Immature natural killer cell (primary cell): Measurements from ENCODE around the gene FAXDC2. TPM values are rescaled to one million over a fixed set of nuclear protein-coding genes. Genes with fewer than 3 reads are reported as not detected.

Experiments used
- DNase-seq, 3 donors: peaks; one replicate each; pipeline ENCODE4 v3.0.0; 2022; ENCODE audit warnings: mixed read lengths in 1 of 3
- H3K27ac Mint-ChIP-seq, 6 donors: one replicate each; pipeline ENCODE4 v1.8.0; 2020; ENCODE audit warnings: mixed read lengths in 6 of 6, mild to moderate bottlenecking in 5 of 6, inconsistent platforms in 4 of 6, moderate library complexity in 3 of 6
- H3K27me3 Mint-ChIP-seq, 3 donors: one replicate each; pipeline ENCODE4 v1.8.0; 2020 to 2021; ENCODE audit warnings: low read depth in 3 of 3, mild to moderate bottlenecking in 3 of 3, mixed read lengths in 3 of 3, moderate library complexity in 3 of 3, inconsistent platforms in 1 of 3
- H3K36me3 Mint-ChIP-seq, 3 donors: one replicate each; pipeline ENCODE4 v1.8.0; 2020; ENCODE audit warnings: mixed read lengths in 3 of 3, inconsistent platforms in 2 of 3, mild to moderate bottlenecking in 2 of 3
- H3K4me1 Mint-ChIP-seq, 2 donors: one replicate each; pipeline ENCODE4 v1.8.0; 2020; ENCODE audit warnings: inconsistent platforms in 2 of 2, mild to moderate bottlenecking in 2 of 2, mixed read lengths in 2 of 2, moderate library complexity in 1 of 2
- H3K4me3 Mint-ChIP-seq, 5 donors: one replicate each; pipeline ENCODE4 v1.8.0; 2020; ENCODE audit warnings: mild to moderate bottlenecking in 5 of 5, mixed read lengths in 5 of 5, inconsistent platforms in 3 of 5, moderate library complexity in 3 of 5
- H3K9me3 Mint-ChIP-seq, 6 donors: one replicate each; pipeline ENCODE4 v1.8.0; 2020; ENCODE audit warnings: mild to moderate bottlenecking in 6 of 6, mixed read lengths in 6 of 6, inconsistent platforms in 4 of 6, moderate library complexity in 3 of 6
- polyA plus RNA-seq, 3 donors: library from polyadenylated mRNA; unstranded; fragments of 300-500 nt; fragmentation: Illumina TruSeq; gene quantifications; one replicate each; pipeline ENCODE4 v1.2.3, GENCODE V29; 2021

Gene FAXDC2
- polyA plus RNA-seq, 3 donors from 2014 or later, result 0.72 to 3.7 TPM; not detected in 1

DNA sequence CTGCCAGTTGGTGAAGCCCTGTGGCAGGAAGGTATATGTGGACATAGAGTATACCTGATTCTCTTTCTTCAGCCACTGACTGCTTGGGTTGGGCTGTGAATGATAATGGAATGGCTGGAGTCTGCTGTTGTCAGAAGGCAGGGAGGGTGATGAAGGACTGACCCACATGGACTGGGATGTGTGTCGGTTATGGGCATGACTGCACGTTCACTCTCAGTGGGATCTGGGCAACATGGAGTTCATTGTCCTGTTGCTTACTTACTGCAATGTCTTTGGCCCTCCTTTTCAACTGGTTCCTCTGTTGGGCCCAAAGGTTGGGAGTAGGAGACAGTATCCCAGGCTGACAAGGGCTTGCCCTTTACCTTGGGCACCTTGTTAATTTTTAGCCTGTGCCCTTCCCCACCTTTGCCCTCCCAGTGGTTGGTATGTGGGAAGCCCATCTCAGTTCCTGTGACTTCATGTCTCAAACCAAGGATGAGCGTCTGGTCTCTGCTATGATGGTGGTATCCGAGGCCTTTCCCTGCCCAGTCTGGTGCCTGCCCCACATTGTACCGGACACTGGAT lies 34.6 kb downstream of the FAXDC2 start:
- Mint-ChIP-seq H3K27me3 (no peaks in the 10 kb centered on the region), H3K36me3 (peaks cover 23 to 42% (median 24%) of the 10 kb centered on the region in 3 donors), H3K4me3 (no peak overlapping the region), H3K4me1 (peaks cover 53 to 72% of the 10 kb centered on the region in 2 donors), H3K9me3 (no peaks in the 10 kb centered on the region), H3K27ac (peak overlapping the region in 5 of 6 donors; percentile 32 to 85 (median 77))
- DNase-seq, result no peak

GRCh38 chr5:154815025-154815424 lies 35.4 kb downstream of the FAXDC2 start:
- Mint-ChIP-seq H3K27me3 (no peaks in the 10 kb centered on the region), H3K4me1 (peaks cover 46 to 65% of the 10 kb centered on the region in 2 donors), H3K4me3 (peak overlapping the region in 2 of 5 donors; percentile 12 to 23), H3K27ac (peak overlapping the region in 4 of 6 donors; percentile 53 to 84 (median 76)), H3K9me3 (no peaks in the 10 kb centered on the region), H3K36me3 (peaks cover 23 to 41% (median 24%) of the 10 kb centered on the region in 3 donors)
- no peak for DNase-seq

DNA sequence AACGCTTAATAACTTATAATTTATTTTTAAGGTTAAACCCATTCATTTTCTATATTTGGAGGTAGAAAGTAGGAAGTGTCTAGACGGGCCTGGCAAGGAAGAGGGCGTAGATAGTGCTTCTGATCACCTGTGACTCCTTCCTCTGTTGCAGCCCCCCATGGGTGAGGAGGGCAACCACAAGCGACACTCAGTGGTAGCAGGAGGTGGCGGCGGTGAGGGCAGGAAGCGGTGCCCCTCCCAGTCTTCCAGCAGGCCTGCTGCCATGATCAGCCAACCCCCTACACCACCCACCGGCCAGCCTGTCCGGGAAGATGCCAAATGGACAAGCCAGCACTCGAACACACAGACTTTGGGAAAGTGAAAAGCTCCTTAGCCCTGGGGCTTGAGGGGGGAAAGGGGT lies 36.7 kb downstream of the FAXDC2 start:
- Mint-ChIP-seq H3K27me3 (no peaks in the 10 kb centered on the region), H3K4me1 (peaks cover 33 to 52% of the 10 kb centered on the region in 2 donors), H3K9me3 (no peaks in the 10 kb centered on the region), H3K4me3 (peak overlapping the region; percentile 42 to 73 (median 52)), H3K36me3 (peaks cover 24 to 43% (median 26%) of the 10 kb centered on the region in 3 donors), H3K27ac (peak overlapping the region; percentile 49 to 85 (median 81))
- peak; percentile 56 to 60 (median 58) for DNase-seq

DNA sequence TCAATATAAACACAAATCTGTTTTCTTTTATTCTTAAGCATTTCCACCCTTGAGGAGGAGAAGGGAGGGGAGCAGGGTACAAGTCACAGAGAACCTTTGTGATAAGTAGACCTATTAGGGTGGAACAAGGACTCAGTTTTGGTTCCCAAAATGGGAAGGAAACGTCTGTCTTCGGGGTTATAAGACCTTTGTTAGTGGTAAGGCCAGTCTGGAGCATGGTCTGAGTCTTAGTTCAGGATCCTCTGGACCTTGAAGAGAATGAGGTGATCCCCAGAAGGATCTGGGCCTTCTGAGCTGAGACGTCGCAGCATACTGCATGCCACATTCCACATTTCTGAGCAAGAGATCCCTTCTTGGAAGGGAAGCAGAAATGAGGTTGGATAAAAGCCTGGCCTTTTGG lies 37.2 kb downstream of the FAXDC2 start:
- H3K4me3 Mint-ChIP-seq, result peak overlapping the region; percentile 13 to 59 (median 40)
- H3K36me3 Mint-ChIP-seq, result peaks cover 26 to 48% (median 28%) of the 10 kb centered on the region in 3 donors
- H3K27me3 Mint-ChIP-seq, result no peaks in the 10 kb centered on the region
- no peaks in the 10 kb centered on the region for H3K9me3 Mint-ChIP-seq
- H3K27ac Mint-ChIP-seq, result peak overlapping the region; percentile 49 to 85 (median 79)
- DNase-seq, result no peak
- H3K4me1 Mint-ChIP-seq, result peaks cover 31 to 46% of the 10 kb centered on the region in 2 donors

- peak; percentile 47 to 54 (median 51) for DNase-seq
- H3K4me1 Mint-ChIP-seq, result peaks cover 31 to 41% of the 10 kb centered on the region in 2 donors
- H3K4me3 Mint-ChIP-seq, result no peak overlapping the region
- H3K9me3 Mint-ChIP-seq, result no peaks in the 10 kb centered on the region
- peak overlapping the region in 3 of 6 donors; percentile 55 to 69 (median 69) for H3K27ac Mint-ChIP-seq
- H3K36me3 Mint-ChIP-seq, result peaks cover 26 to 54% (median 34%) of the 10 kb centered on the region in 3 donors
- H3K27me3 Mint-ChIP-seq, result no peaks in the 10 kb centered on the region
Measured at GRCh38 chr5:154811653-154812465, 38.5 kb downstream of the FAXDC2 start.

DNA sequence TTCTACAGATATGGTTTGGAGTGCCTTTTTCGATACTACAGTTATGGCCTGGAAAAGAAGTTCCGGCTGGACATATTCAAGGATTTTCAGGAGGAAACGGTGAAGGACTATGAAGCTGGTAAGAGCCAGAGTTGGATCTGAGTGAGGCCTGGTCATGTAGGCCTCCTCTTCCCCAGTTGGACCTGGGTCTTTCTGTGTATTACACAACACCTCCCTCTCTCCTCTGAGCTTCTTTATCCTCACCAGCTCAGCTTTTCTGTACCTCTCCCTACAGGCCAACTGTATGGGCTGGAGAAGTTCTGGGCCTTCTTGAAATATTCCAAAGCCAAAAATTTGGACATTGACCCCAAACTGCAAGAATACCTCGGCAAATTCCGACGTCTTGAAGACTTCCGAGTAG lies 39.2 kb downstream of the FAXDC2 start:
- H3K9me3 Mint-ChIP-seq, result no peaks in the 10 kb centered on the region
- H3K4me1 Mint-ChIP-seq, result peaks cover 31 to 41% of the 10 kb centered on the region in 2 donors
- no peak overlapping the region for H3K4me3 Mint-ChIP-seq
- H3K27ac Mint-ChIP-seq, result peak overlapping the region in 1 of 6 donors; percentile 40
- peaks cover 23 to 53% (median 30%) of the 10 kb centered on the region in 3 donors for H3K36me3 Mint-ChIP-seq
- H3K27me3 Mint-ChIP-seq, result no peaks in the 10 kb centered on the region
- no peak for DNase-seq

DNA sequence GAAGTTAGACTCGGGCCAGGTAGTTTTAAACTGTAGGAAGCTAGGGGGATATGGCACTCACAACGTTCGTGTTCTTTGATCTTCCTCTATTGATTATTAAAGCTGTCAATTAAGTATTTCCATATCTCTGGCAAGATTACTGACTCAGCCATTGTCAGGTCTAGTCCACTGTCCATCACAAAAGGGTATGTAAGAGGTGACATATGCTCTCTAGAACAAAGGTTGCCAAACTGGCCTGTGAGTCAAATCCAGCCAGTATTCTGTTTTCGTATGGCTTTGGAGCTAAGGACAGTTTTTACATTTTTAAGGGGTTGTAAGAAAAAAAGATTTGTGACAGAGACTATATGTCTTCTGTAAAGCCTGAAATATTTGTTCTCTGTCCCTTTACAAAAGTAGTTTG lies 44.2 kb downstream of the FAXDC2 start:
- Mint-ChIP-seq H3K27ac (no peak overlapping the region), H3K9me3 (no peaks in the 10 kb centered on the region), H3K27me3 (no peaks in the 10 kb centered on the region), H3K36me3 (peaks cover 25 to 55% (median 43%) of the 10 kb centered on the region in 3 donors), H3K4me3 (no peak overlapping the region), H3K4me1 (no peaks in the 10 kb centered on the region)
- DNase-seq, result no peak

DNA sequence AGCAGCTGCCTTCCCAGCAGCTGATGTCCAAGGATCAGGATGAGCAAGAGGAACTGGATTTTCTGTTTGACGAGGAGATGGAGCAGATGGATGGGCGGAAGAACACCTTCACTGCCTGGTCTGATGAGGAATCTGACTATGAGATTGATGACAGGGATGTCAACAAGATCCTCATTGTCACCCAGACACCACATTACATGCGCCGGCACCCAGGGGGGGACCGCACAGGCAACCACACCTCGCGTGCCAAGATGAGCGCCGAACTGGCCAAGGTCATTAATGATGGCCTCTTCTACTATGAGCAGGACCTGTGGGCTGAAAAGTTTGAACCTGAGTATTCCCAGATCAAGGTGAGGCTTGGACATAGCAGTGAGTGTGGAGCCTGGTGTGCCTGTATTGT lies 48.4 kb downstream of the FAXDC2 start:
- H3K9me3 Mint-ChIP-seq, result no peaks in the 10 kb centered on the region
- DNase-seq, result no peak
- peaks cover 0 to 1% (median 0%) of the 10 kb centered on the region in 3 donors for H3K27me3 Mint-ChIP-seq
- peaks cover 8 to 12% of the 10 kb centered on the region in 2 donors for H3K4me1 Mint-ChIP-seq
- no peak overlapping the region for H3K4me3 Mint-ChIP-seq
- peak overlapping the region in 2 of 6 donors; percentile 19 to 48 for H3K27ac Mint-ChIP-seq
- peaks cover 25 to 61% (median 38%) of the 10 kb centered on the region in 3 donors for H3K36me3 Mint-ChIP-seq

- no peak for DNase-seq
- peaks cover 0 to 1% (median 0%) of the 10 kb centered on the region in 3 donors for H3K27me3 Mint-ChIP-seq
- peaks cover 25 to 63% (median 38%) of the 10 kb centered on the region in 3 donors for H3K36me3 Mint-ChIP-seq
- peak overlapping the region in 2 of 6 donors; percentile 9 to 69 for H3K27ac Mint-ChIP-seq
- H3K9me3 Mint-ChIP-seq, result no peaks in the 10 kb centered on the region
- H3K4me1 Mint-ChIP-seq, result peaks cover 8 to 12% of the 10 kb centered on the region in 2 donors
- no peak overlapping the region for H3K4me3 Mint-ChIP-seq
Measured at GRCh38 chr5:154801083-154801482, 49.3 kb downstream of the FAXDC2 start.

DNA sequence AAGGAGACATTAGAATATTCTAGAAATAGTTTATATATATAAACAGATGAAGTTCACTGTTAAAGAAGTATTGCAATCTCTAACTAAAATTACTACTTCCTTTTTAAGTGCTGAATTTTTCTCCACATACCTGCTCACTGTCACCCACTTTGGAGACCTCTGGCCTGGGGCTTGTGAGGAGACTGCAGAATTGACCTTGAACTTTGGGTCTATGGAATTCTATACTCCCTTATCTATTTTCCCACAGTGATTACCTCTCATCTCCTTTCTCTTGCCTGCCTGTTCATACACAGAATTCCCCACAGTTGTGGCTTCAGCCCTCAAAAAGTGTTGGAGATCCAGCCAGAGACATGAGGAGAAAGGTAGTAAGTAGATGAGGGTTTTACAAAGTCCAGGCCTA lies 49.8 kb downstream of the FAXDC2 start:
- Mint-ChIP-seq H3K27ac (peak overlapping the region in 2 of 6 donors; percentile 46 to 69), H3K36me3 (peaks cover 25 to 63% (median 38%) of the 10 kb centered on the region in 3 donors), H3K27me3 (peaks cover 0 to 1% (median 0%) of the 10 kb centered on the region in 3 donors), H3K9me3 (no peaks in the 10 kb centered on the region), H3K4me3 (no peak overlapping the region), H3K4me1 (peaks cover 8 to 12% of the 10 kb centered on the region in 2 donors)
- no peak for DNase-seq

- H3K4me3 Mint-ChIP-seq, result no peak overlapping the region
- peaks cover 0 to 1% (median 0%) of the 10 kb centered on the region in 3 donors for H3K27me3 Mint-ChIP-seq
- peaks cover 29 to 54% (median 36%) of the 10 kb centered on the region in 3 donors for H3K36me3 Mint-ChIP-seq
- H3K9me3 Mint-ChIP-seq, result no peaks in the 10 kb centered on the region
- DNase-seq, result no peak
- no peak overlapping the region for H3K27ac Mint-ChIP-seq
- H3K4me1 Mint-ChIP-seq, result peaks cover 8 to 12% of the 10 kb centered on the region in 2 donors
Measured at GRCh38 chr5:154797762-154798161, 52.6 kb downstream of the FAXDC2 start.

DNA sequence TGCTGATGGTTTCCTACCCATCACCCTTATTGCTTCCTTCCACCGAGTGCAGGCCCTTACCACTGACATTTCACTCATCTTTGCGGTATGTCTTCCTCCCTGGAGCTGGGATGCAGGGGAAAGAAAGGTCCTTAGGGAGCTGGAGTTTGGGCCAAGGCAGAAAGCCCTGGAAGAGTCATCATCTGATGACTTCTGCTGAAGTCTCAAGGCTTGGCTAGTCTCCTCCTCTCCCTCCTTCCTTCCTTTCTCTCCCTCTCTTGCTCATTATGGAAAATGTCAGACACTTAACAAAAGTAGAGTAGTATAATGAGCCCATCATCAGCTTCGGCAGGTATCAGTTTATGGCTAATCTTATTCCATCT lies 55.2 kb downstream of the FAXDC2 start:
- Mint-ChIP-seq H3K4me1 (peaks cover 11 to 25% of the 10 kb centered on the region in 2 donors), H3K27me3 (no peaks in the 10 kb centered on the region), H3K27ac (no peak overlapping the region), H3K9me3 (no peaks in the 10 kb centered on the region), H3K4me3 (no peak overlapping the region), H3K36me3 (peaks cover 11 to 35% (median 16%) of the 10 kb centered on the region in 3 donors)
- no peak for DNase-seq

DNA sequence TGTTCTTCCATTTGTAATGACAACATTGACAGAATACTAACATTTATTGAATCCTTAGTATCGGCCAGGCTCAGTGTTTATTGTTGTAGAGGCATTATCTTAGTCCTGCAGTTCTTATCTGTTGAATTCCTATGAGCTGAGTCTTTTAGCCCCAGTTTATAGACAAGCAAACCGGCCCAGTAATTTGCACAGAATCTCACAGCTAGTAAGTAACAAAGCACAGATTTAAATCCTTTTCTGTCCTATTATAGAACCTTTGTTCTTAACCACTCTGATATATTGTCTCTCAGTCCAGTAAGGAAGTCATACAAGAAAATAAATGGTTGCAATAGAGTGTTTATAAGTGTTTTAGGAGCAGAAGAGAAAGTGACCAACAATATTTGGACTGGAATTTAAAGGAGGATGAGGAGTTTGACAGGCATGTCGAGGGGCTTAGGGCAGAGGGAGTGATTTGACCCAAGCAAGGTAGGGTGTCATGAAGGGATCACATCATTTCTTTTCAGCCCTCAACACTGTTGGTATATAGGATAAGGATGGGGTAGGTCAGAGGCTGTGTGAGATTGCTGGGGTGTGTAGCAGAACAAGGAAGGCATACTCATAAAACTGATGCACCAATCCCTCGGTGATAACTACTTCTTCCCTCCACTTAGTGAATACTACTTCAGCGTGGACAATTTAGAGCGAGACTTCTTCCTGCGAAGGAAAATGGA lies 55.7 kb downstream of the FAXDC2 start:
- H3K36me3 Mint-ChIP-seq, result peaks cover 11 to 30% (median 13%) of the 10 kb centered on the region in 3 donors
- H3K27ac Mint-ChIP-seq, result peak overlapping the region in 1 of 6 donors; percentile 69
- peaks cover 7 to 25% of the 10 kb centered on the region in 2 donors for H3K4me1 Mint-ChIP-seq
- peaks cover 0 to 1% (median 0%) of the 10 kb centered on the region in 3 donors for H3K27me3 Mint-ChIP-seq
- no peaks in the 10 kb centered on the region for H3K9me3 Mint-ChIP-seq
- H3K4me3 Mint-ChIP-seq, result no peak overlapping the region
- DNase-seq, result no peak
